CD4-positive, alpha-beta T cell treated with Interferon gamma for 1 hour (primary cell): ENCODE measurements around the gene MAPK8IP2.

Source experiments
- DNase-seq: peaks from one replicate; pipeline ENCODE4 v3.0.0-alpha.2; 2020

The MAPK8IP2 gene

DNA sequence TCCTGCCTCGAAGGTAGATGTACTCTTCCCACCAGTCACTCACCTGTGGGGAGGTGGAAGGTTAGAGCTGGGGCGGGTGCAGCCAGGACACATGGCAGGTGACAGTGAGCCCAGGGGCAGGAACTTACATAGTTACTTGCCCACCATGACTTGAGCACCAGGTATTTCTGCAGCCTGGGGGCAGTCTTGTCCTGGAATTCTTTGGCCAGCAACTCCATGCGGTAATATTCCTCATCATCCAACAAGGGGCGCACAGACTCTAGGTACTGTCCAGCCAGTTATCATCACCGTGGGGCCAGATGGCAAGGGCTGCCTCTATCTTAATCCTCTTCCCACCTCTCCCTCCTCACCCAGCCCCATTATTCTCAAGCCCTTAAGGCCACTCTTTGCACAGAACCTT is 24.5 kb upstream of the MAPK8IP2 start:
- no peak for DNase-seq

DNA sequence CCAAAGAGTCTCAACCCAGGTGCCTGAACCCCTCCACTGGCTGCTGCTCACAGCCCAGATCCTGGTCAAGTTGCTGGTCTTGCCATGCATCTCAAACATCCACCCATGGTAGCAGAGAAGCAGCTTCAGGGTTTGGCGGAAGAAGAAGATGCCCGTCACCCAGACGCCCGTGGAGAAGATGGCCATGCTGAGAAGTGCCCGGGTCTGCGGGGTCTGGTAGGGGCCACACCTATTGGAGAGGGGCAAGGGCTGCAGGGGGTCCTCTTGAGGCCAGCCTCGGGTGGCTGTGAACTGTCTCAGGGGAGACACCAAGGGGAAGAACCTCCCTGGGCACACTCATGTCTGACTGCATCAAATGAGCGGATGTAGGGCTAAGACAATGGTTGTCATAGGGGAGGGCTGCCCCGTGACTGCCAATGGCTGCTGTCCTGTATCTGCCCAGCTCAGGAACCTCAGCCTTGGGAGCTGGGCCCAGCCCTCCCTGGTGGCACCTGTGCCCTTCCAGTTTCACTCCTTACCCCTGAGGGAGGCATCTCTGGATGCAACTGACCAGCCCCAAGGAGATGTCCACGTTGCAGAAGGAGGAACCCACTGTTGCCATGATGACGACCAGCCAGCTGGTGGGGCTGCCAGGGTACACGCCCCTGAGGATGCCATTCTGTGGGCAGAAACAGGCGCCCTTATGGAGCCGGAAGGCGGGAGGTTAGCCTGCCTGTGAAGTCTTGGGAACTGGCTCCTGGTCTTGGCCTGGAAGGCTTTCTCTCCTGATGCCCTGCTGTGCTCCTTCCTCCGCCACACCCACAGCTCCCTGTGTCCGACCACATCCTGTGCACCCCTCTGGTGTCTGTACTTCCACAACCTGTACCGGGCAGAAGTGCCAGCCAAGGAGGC is 23.5 kb upstream of the MAPK8IP2 start:
- DNase-seq = no peak

DNA sequence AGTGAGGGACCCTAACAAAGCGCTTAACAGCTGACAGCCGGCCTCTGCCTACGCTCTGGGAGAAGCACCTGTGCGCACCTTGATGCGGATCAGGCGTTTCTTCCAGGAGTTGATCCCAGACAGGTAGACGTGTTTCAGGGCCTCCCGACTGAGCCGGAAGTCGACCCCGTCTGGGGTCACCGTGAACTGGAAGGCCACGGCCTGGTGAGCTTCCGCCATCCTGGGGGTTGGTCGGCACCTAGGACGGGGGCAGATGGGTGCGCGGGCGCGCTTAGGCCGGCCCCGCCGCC is 23.0 kb upstream of the MAPK8IP2 start:
- DNase-seq = no peak

DNA sequence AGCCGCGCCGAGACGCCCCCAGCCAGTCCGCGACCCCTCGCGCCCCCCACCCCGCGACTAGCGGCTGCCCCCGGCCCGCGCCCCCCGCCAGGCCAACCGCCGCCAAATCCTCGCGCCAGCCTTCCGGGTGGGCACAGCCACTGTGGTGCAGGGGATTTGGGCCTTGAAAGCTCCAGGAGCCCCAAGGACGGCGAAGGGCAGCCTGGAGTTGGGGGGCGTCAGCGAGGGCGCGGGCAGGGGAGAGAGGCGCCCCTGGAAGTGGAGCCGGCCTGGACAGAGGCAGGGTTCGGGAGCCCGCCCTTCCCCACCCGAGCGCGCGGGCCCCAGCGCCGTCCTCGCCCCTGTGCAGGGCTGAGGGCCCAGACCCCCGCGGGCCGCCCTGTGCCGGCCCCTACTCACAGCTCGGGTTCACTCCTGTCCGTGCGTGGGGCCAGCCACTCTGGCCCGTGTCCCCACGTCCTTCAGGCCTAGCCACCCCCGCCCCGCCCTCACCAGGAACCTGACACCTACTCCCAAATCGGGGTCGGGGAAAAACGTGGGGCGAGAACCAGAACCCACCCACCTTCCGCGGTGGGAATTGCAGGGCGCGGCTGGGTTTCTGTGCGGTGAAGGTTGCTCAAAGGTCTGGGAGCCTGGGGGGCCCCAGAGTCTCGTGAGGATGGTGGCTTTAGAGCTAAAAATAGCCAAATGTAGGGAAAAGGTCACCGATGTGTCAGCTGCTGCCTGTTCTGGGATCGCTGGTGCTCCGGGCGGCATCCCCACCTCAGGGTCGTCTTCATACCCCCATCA is 22.4 kb upstream of the MAPK8IP2 start, which contains the start of gene CPT1B:
Gene CPT1B, minus strand, starts transcription at position 441 of the 789 bp plus-strand sequence. CDS start 512 bp downstream, outside the sequence.
- no peak for DNase-seq

DNA sequence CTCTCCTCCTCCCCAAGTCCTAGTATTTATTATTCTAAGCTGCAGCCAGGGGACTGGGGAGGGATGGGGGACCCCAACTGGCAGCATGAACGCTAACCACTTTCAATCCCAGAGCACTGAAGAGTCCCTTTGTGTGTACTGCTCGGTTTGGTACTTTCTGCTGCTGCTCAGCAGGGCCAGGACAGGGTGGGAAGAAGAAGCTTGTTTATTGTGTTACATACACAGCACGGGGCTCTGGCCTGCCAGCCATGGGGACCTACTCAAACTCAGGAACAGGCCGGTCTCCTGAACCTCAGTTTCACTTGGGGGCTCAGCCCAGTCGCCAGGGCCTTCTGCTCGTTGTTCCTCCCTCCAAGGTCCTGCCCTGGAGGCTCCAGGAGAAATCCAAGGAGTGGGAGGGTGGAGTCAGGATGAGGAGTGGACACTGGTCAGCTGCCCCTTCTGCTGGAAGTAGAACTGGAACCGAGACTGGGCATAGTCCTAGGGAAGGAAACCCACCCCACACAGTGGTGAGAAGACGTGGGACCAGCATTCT is 21.8 kb upstream of the MAPK8IP2 start:
- no peak for DNase-seq

DNA sequence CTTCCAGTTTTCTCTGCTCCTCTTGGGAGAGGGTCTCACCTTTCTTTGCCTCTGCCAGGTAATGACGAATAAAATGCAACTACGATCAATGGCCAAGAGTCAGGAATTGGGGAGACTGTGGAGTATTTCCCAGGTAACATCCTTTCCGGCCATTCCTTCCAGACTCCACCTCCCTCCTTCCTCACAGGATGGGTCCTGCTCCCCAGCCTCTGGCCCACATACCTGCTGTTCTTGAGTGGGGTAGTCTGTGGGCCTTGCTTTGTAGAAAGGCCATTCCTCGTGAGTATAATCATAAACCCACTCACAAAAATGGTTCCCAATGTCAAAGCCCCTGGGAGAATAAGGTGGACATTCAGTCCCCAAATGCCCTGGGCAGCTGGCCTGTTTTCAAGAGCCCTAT is 20.8 kb upstream of the MAPK8IP2 start:
- DNase-seq = no peak

DNA sequence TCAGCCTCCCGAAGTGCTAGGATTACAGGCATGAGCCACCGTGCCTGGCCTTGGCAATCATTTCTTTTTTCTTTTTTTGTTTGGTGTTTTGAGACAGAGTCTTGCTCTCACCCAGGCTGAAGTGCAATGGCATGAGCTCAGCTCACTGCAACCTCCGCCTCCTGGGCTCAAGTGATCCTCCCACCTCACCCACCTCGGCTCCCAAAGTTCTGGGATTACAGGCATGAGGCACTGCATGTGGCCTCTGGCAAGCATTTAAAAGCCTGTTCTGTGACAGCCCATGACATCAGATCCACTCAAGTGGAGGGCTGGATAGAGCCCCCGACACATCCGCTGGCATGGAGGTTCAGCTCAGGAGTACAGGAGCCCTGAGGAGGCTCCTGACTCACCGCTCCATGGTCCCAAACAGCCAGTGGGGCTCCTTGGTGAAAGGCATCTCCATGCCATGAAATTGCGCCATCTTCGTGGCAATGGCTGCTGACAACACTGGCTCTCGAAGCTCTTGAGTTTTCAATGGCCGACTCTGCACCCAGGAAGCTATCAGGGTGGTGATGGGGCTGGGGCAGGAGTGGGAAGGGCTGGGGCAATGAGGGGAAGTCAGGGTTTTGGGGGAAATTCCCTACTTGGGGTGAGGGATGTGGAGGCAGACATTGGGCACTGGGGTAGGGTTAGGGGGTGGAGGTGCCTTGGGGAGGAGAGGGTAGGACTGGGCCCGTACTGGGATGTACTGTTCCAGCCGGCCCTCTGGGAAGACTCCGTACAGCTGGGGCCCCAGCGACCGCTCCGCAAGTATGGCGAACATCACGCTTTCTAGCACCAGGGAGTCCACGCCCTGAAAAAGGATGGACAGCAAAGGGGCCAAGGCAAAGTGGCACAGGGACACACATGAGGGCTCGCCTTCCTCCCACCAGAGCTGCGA is 19.3 kb upstream of the MAPK8IP2 start:
- peak; percentile 20 for DNase-seq

DNA sequence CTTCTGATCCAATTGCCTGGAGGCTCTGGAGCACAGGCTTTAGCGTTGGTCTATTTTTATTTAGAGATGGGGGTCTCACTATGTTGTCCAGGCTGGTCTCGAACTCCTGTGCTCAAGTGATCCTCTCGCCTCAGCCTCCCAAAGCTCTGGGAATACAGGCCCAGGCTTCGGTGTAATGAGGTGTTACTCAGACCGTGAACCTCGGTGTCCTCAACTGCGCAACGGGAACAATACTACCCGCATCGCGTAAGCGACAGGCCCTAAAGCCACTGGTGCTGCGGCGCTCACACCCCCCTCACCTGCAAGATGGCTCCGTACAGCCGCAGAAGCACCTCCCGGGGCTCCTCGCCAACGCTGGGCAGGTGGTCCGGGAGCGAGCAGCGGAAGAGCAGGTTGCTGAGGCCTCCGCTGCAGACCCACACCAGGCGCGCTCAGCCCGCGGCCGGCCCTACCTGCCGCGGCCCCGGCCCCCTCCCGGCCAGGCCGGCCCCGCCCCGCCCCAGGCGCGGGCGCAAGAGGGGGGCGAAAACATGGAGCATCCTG is 18.6 kb upstream of the MAPK8IP2 start:
- no peak for DNase-seq

DNA sequence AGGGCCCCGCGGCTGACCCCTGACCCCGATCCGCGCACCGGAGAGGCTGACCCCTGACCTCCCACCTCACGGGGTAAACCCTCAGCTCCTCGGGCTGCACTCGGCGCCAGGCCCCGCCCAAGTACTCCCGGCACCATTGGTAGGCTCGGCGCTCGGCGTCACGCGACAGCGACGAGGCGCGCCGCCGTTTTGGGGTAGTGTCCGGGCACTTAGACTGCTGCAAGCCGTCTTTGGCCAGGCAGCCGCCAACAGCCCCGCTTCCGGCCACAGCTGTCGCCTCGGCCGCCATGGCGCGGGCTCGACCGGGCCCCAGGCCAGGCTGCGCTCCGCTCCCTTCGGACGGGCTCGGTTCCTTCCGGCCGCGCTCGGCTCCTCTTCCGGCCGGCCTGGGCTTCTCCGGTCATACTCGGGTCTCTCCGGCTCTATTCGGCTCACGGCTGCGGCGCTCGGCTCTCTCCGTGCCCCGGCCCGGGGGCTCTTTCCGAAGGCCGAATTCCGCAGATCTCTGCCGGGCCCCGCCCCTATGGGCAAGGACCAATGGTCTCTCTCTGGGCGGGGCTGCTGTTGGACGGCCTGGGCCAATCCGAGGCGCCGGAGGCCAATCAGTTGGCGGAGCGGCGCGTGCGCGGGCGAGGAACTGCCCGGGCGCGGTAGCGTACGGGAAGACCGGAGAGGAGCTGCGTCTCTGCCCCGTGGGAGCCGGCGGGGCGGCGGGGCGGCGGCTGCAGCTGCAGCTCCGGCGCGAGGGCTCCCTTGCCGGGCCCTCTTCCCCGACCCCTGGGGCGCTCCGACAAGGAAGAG is 17.9 kb upstream of the MAPK8IP2 start, which contains the start of gene CHKB:
Gene CHKB, minus strand, starts transcription at position 357 of the 801 bp plus-strand sequence. Its CDS starts 68 bp downstream, at position 289.
- peak; percentile 97 for DNase-seq

DNA sequence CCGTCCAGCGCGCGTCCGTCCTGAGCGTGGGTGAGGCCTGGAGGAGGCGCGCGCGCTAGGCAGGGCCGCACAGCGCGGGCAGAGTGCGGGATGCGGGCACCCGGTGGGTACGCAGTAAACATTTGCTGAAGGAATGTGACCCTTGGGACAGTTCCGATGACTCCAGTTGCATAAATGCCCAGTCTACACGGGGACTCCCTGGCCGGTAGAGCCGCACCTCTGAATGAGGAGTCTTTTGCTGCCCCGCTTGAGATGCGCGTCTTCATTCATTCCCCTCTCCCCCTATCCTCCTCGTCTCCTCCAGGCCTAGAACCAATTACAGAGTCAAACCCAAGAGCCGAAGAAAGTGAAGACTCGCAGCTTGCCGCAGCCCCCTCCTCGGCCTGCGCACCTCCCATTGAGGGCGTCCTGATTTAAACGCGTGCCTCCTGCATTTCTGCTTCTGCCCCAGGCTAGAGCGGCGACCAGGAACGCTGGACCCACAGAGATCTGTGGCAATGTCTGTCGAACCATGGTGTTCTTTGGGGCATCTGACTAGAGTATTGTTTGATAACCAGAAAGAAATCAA is 17.2 kb upstream of the MAPK8IP2 start:
- DNase-seq = no peak

DNA sequence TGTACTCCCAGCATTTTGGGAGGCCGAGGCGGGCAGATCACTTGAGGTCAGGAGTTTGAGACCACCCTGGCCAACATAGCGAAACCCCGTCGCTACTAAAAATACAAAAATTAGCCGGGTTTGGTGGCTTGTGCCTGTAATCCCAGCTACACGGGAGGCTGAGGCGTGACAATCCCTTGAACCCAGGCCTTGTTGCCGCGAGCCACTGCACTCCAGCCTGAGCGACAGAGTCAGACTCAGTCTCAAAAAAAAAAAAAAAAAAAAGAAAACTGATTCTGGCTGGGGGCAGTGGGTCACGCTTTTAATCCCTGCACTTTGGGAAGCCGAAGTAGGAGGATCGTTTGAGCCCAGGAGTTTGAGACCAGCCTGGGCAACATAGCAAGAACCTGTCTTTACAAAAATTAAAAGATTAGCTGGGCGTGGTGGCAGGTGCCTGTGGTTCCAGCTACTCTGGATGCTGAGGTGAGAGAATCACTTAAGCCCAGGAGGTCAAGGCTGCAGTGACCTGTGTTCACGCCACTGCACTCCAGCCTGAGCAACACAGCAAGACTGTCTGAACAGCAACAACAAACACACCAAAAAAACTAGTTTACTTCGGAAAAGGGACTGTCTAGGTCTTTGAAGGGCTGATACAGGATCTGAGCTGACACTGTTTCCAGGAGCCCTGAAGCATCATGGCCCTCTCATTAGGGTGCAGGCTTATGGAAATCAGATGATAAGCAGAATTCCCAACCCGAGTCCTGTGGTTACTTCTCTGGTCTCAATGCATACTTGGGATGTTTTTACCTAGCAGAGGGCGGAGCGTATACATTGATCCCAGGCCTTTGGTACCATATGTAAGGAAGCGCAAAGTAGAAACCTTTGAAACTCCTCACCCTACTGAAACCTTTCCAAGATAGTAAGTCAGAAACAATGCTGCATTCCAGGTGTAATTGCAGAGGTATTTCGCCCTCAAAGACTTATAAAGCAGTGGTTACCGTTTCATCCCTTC is 16.2 kb upstream of the MAPK8IP2 start:
- DNase-seq = no peak

DNA sequence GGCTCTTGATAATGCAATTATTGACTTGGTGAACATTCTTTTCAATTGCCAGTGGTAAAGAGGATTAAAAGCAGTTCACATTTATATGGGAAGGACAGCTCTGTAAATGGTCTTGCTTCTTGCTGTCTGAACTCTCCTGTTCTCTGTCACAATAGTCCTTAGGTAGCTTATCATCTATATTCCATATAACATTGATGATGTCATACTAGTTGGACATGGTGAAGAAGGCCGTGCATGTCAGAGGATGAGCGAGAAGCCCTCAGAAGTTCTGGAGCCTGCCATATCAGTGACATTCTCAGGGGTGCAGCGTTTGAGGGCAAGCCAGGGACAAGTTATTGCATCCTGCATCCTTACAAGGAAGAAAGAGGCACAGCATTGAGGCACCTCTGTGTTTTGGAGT is 15.4 kb upstream of the MAPK8IP2 start:
- no peak for DNase-seq

DNA sequence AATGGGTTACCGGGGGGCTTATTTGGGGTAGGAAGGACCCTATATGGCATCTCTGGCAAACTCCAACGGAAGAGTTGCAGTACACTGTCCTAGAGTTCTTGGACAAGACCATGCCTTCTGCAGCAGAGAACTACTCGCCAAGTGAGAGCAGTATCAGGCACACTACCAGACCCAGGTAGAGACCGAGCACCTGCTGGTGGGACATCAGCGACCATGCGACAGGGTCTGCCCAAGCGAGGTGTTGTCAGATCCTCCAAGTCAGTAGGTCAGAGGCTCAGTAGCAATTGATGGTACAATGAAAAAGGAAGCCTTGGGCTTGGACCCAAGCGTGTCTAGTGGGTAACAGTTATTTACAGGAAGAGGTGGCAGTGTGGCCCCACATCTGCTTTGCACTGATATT is 14.8 kb upstream of the MAPK8IP2 start:
- DNase-seq = no peak

DNA sequence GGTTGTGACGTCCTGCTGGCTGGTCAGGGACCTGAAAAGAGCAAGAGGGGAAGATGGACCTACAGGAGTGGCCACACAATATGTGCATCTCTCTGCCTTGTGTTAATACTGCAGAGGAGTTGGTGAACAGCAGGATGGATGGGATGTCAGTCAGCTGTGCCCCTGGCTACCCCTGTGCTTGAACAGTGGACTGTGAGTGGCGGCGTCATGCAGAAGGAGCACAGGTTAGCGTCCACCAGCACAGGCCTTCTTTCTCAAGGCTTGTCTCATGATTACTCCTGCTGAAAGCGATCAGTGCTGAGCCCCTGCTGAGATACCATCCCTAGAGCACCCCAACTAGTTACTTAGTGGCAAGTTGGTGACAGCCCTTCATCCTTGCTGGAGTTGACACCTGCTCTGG is 14.2 kb upstream of the MAPK8IP2 start:
- no peak for DNase-seq

DNA sequence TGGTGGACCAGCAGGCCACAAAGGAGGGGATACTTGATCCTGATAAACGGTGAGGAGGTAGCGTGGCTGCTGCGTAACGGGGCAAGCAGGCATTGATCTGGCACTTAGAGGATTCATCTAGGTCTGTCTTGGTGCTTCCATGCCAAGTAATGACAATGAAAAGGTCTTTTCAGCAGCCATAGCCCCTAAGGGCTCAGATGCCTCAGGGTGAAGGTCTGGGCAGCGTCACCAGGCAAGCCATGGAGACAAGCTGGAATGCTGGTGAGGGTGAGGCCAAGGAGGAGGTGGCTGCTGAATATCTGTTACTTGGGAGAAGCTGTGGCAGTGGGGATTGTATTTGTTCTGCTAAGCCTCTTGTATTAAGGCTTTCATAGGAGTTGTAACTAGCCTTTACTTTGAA is 13.2 kb upstream of the MAPK8IP2 start:
- no peak for DNase-seq

DNA sequence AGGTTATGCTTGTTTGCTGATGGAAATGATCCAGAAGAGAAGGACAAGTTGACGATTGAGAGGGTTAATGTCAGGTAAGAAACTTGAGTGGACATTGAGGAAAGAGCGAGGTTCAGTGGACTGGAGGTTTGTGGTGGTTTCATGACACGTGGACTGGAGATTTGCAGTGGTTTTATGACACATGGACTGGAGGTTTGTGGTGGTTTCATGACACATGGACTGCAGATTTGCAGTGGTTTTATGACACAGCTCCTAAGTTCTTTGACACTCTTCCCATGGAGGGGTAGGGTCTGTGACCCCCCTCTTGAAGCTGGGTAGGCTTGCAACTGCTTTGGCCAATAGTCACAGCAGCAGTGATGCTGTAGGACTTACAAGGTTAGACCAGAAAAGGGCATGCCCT is 5.4 kb upstream of the MAPK8IP2 start:
- DNase-seq = no peak

DNA sequence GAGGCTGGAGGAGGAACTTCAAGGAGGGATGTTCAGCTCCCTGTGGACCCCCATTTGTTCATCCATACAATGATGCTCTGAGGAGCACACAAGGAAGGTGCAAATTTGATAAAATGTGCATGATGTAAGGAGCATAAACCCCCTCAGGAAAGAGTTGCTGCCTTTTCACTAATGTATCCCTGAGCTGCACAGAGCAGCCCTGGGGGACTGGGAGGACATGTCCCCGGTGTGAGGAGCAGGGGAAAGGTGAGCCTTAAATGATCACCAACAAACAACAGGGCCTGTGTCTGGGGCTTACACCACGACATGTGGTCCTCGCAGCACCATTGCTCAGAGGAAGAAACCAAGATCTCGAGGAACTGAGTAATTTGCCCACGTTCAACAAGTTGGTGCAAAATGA is 3.5 kb upstream of the MAPK8IP2 start:
- no peak for DNase-seq

DNA sequence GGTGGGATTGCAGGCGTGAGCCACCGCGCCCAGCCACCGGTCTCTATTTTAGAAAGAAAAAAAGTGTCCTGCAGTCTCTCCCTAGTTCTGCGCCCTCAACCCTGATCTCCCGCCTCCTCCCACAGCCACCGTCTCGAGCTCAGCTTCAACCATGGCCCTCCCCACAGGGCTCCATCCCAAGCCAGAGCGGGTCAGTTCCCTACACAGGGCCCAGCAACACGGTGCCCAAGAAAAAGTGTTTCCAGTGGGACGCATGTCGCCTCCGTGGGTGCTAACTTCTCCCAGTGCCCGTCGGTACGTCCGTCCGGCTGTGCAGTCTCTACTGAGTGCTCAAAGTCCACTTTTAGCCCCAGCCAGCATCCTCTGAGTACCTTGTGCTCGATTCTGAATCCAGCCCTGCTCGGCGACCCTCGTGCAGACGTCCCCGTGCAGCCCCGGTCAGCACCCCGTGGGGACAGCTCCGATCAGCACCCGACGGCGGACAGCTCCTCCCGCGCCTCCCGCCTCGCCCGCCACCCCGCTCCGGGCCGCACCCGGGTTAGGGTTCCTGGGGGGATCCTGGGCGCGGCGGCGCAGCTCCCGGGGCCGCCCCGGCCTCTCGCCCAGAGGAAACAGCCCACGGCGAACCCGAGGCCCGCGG is 657 bp upstream of the MAPK8IP2 start:
- peak; percentile 45 for DNase-seq

DNA sequence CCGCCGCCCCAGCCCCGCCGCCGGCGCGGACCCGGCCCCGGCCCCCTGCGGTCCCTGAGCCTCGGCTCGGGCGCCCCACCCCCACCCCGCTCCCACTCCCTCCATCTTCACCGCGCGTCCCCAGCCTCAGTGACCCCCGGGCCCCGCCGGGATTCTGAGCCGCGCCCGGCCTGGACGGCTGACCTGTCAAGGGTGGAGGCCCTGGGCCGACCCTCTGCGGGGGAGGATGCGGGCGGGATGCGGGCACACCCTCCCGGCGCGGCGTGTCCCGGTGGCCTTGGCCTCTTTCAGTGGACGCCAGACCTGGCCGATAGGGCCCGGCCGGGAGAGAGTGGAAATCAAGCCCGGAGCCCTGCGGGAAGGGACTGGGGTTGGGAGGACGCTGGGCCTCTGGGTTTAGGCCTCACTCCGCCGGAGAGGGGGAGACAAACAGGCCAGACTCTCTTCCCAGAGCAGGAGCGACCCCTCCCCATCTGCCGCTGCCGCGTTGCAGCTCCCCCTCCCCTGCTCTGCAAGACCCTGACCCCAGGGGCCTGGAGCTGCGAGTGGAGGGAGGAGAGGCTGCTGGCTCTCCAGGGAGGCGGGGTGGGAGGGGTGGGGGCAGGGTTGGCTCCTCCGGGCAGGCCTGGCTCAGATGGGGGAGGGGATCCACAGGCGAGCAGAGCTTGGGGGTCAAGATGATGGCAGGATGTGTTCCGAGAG is 525 bp downstream of the MAPK8IP2 start:
- DNase-seq = no peak
